ENCODE results near the gene PLXNA4. TPM values are rescaled to one million over a fixed set of nuclear protein-coding genes. Genes with fewer than 3 reads are reported as not detected.

Gene PLXNA4
- total RNA-seq, 2 donors from 2014 or later = 2.1 to 8.2 TPM

DNA sequence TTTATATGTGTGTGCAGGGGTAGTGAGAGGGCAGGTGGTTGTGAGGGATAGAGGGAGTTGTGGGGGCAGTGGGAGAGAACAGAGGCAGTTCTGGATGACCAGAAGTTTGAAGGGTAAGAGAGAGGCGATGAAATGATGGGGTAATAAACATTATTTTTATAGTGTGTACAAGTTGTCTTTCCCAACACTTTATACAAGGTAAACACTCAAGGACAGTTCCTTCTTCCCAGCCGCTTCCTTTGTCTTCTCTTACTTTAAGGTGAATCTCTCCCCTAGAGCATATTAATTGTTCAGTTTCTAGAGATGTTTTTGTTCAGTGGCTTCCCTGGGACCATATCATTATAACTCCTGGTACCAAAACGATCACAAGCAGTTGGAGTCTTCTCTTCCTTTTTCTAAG, 475.8 kb downstream of the PLXNA4 start:
- TF ChIP-seq, protein P1, sequence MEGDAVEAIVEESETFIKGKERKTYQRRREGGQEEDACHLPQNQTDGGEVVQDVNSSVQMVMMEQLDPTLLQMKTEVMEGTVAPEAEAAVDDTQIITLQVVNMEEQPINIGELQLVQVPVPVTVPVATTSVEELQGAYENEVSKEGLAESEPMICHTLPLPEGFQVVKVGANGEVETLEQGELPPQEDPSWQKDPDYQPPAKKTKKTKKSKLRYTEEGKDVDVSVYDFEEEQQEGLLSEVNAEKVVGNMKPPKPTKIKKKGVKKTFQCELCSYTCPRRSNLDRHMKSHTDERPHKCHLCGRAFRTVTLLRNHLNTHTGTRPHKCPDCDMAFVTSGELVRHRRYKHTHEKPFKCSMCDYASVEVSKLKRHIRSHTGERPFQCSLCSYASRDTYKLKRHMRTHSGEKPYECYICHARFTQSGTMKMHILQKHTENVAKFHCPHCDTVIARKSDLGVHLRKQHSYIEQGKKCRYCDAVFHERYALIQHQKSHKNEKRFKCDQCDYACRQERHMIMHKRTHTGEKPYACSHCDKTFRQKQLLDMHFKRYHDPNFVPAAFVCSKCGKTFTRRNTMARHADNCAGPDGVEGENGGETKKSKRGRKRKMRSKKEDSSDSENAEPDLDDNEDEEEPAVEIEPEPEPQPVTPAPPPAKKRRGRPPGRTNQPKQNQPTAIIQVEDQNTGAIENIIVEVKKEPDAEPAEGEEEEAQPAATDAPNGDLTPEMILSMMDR (IDR thresholded peaks at IDR 0.05) = no peak
- no peak for TF ChIP-seq POLR2A (IDR thresholded peaks at IDR 0.05)
- H3K27ac ChIP-seq = no peak overlapping the region
- H3K9me3 ChIP-seq = no peaks in the 10 kb centered on the region
- intact Hi-C loops (cut with DNase I) = no loop called here
- ATAC-seq (no peak), DNase-seq (no peak)
- no peaks in the 10 kb centered on the region for H3K36me3 ChIP-seq (replicated peaks in 1 of 2; ENCODE audit: insufficient read depth in 1 of 2, low read depth in 2 of 2)
- H3K27me3 ChIP-seq = no peaks in the 10 kb centered on the region
- no peaks in the 10 kb centered on the region for H3K4me1 ChIP-seq
- WGBS, 2 donors = 80 to 83% methylated on average over 3 of the region's 3 CpGs
- no peak overlapping the region for H3K4me3 ChIP-seq

DNA sequence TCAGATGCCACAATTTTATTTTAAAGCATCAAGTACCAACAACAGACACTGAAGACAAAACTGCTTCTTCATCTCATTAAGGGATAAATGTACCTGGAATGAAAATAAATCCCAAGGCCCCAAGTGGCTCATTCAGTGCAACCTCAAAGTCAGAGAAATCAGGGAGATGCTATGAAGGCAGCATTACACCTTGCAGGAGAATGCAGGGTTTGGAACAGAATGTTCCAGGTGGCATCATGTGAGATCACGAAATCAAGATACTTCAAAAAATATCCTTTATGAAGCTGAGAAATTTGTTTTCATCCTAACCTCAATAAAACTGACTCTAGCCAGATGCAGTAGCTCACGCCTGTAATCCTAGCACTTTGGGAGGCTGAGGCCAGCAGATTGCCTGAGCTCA, 477.1 kb downstream of the PLXNA4 start:
- 83 to 89% methylated on average over 2 of the region's 2 CpGs for WGBS, 2 donors
- TF ChIP-seq POLR2A (IDR thresholded peaks at IDR 0.05) = no peak
- TF ChIP-seq, protein P1 (IDR thresholded peaks at IDR 0.05) = no peak
- Histone ChIP-seq H3K36me3 (replicated peaks in 1 of 2; ENCODE audit: insufficient read depth in 1 of 2, low read depth in 2 of 2) (no peaks in the 10 kb centered on the region), H3K4me3 (no peak overlapping the region), H3K27me3 (no peaks in the 10 kb centered on the region), H3K4me1 (no peaks in the 10 kb centered on the region), H3K9me3 (no peaks in the 10 kb centered on the region), H3K27ac (no peak overlapping the region)
- intact Hi-C loops (cut with DNase I) = no loop called here
- ATAC-seq (no peak), DNase-seq (no peak)

DNA sequence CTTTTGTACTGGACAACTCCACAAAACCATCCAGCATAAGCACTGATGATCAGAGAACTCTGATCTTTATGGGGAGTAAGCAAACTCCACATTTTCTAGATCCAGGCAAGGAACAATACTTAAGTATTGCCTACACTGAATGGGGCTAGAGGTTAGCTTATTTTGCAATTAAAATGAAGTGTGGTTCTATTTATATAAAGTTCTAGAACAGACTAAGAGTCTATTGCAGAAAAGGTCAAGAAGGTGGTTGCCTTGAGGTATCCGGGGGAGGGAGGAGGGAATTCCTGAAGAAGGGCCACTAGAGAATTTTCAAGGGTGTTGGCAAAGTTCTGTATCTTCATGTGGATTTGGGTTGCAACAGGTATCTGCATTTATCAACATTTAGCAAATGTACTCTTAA, 477.9 kb downstream of the PLXNA4 start:
- no peaks in the 10 kb centered on the region for H3K27me3 ChIP-seq
- ATAC-seq (no peak), DNase-seq (no peak)
- intact Hi-C loops (cut with DNase I) = no loop called here
- H3K36me3 ChIP-seq (replicated peaks in 1 of 2; ENCODE audit: insufficient read depth in 1 of 2, low read depth in 2 of 2) = no peaks in the 10 kb centered on the region
- H3K4me1 ChIP-seq = no peaks in the 10 kb centered on the region
- no peak overlapping the region for H3K4me3 ChIP-seq
- no peak for TF ChIP-seq POLR2A (IDR thresholded peaks at IDR 0.05)
- TF ChIP-seq, protein P1 (IDR thresholded peaks at IDR 0.05) = no peak
- no peaks in the 10 kb centered on the region for H3K9me3 ChIP-seq
- WGBS, 2 donors = 63 to 69% methylated on average over 1 of the region's 1 CpG
- H3K27ac ChIP-seq = no peak overlapping the region

DNA sequence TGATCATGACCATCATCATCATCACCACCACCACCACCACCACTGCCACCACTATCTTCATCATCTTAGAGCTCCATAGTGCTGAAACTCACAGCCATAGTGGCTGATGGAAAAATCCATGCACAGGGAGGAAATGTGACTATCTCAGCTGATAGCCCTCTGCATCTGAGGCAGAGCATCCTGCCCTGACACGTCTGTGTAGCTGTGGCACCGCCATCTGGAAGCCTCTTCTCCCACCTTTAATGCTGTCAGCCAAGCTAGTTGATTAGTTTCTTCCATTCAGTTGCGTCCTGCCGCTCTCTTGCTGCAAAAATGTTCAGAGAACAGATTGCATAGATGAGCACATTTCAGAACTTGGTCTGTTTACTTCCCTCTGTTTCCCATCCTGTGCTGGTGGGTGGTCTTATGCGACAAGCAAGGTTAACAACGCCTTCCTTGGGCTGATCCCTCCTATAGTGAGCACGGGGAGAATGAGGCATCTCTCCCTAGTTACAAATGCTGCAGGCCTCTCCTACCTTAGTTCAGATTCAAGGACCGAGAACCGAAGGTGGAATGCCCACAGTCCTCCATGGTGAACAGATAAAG, 478.6 kb downstream of the PLXNA4 start:
- no peak for DNase-seq
- no peak for ATAC-seq
- Histone ChIP-seq H3K36me3 (replicated peaks in 1 of 2; ENCODE audit: insufficient read depth in 1 of 2, low read depth in 2 of 2) (no peaks in the 10 kb centered on the region), H3K27me3 (no peaks in the 10 kb centered on the region), H3K27ac (no peak overlapping the region), H3K4me3 (no peak overlapping the region), H3K4me1 (no peaks in the 10 kb centered on the region), H3K9me3 (no peaks in the 10 kb centered on the region)
- intact Hi-C loops (cut with DNase I) = no loop called here
- TF ChIP-seq, protein P1 (IDR thresholded peaks at IDR 0.05) = no peak
- no peak for TF ChIP-seq POLR2A (IDR thresholded peaks at IDR 0.05)
- WGBS, 2 donors = 58 to 63% methylated on average over 7 to 9 of the region's 9 CpGs

DNA sequence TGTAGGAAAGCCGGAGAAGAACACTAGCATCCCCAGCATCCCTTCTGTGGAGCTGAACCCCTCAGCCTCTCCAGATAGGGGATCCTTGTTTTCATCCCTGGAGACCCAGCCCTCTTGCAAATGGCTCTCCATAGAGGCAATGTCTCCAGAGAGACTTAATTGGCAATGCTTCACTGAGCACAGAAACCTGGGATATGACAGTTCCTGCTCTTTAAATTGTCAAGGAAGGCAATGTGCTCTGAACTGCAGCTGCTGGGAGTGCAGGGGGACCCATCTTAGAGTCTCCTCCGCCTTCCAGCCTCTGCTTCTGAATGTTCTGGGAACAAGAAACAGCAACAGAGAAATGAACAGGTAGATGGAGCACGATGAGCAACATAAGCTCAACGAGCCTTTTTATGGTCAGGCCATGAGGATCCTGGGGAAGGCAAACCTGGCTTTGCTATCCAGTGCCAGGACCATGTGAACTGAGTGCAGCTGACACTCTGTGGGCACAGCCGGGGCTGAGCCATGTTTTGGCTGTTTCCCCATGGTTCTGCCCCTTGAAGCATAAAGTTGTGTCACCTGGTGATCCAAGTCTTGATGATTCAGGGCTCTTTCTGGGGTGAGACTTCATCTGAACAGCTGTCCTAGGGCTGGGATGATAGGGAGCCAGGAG, 481.0 kb downstream of the PLXNA4 start:
- intact Hi-C loops (cut with DNase I) = no loop called here
- DNase-seq = no peak
- H3K27ac ChIP-seq = no peak overlapping the region
- H3K36me3 ChIP-seq (replicated peaks in 1 of 2; ENCODE audit: insufficient read depth in 1 of 2, low read depth in 2 of 2) = no peaks in the 10 kb centered on the region
- no peak for ATAC-seq
- 54 to 70% methylated on average over 4 to 5 of the region's 5 CpGs for WGBS, 2 donors
- no peaks in the 10 kb centered on the region for H3K4me1 ChIP-seq
- H3K4me3 ChIP-seq = no peak overlapping the region
- no peaks in the 10 kb centered on the region for H3K27me3 ChIP-seq
- H3K9me3 ChIP-seq = no peaks in the 10 kb centered on the region
- TF ChIP-seq POLR2A (IDR thresholded peaks at IDR 0.05) = no peak
- TF ChIP-seq, protein P1 (IDR thresholded peaks at IDR 0.05) = no peak

Data from body of pancreas (tissue), 4 donors.